HEK293 (cell line): ENCODE data around the gene RNF222.

ENCODE experiments used
- CTCF ChIA-PET: fragments of 350-600 bp; formaldehyde crosslinking; extraction: SDS; loops from one replicate; lab custom pipeline; 2021; ENCODE audit warnings: antibody characterized with exemption; lab: Yijun Ruan, JAX
- POLR2A ChIA-PET: fragments of 300-600 bp; formaldehyde crosslinking; extraction: SDS; loops from one replicate; lab custom pipeline; 2020; ENCODE audit warnings: antibody characterized with exemption, inconsistent platforms; lab: Yijun Ruan, JAX
- H3K27ac ChIP-seq: fragments of 200-500 bp; sonication (Bioruptor generic); 2 replicates; pipeline ENCODE4 v1.5.1; 2014; ENCODE audit warnings: low read depth, low read length, control low read depth, inconsistent platforms; ENCODE audit errors: extremely low read depth
- H3K36me3 ChIP-seq, 2 experiments: fragments of 200-500 bp in 1 of 2; sonication (Bioruptor generic) in 1 of 2; 1 replicate in 1 of 2; 2 replicates in 1 of 2; pipeline ENCODE4 v1.5.1; 2014 to 2017; ENCODE audit warnings: inconsistent platforms in 2 of 2, low read length in 2 of 2; ENCODE audit not compliant: control insufficient read depth in 2 of 2, insufficient read depth in 1 of 2
- H3K4me1 ChIP-seq: fragments of 200-500 bp; sonication (Bioruptor generic); 2 replicates; pipeline ENCODE4 v1.5.1; 2014; ENCODE audit warnings: mild to moderate bottlenecking, low read length, inconsistent platforms; ENCODE audit not compliant: control insufficient read depth, insufficient read depth
- H3K4me3 ChIP-seq: 2 replicates; pipeline ENCODE4 v1.5.1; 2011; ENCODE audit warnings: low read depth, mild to moderate bottlenecking, control low read depth, low read length, moderate library complexity
- H3K9me3 ChIP-seq: fragments of 200-500 bp; sonication (Bioruptor generic); 2 replicates; pipeline ENCODE4 v1.5.1; 2014; ENCODE audit warnings: low read depth, low read length, inconsistent platforms; ENCODE audit not compliant: control insufficient read depth, insufficient read depth
- CTCF ChIP-seq: fragments of 450-650 bp; formaldehyde crosslinking; IDR thresholded peaks from 2 replicates; pipeline ENCODE4 v1.5.1; 2016; ENCODE audit warnings: missing biosample characterization, missing genetic modification characterization
- GLIS1 ChIP-seq: fragments of 450-650 bp; formaldehyde crosslinking; IDR thresholded peaks from 2 replicates; pipeline ENCODE4 v1.5.1; 2016; ENCODE audit warnings: missing biosample characterization, missing genetic modification characterization
- HOXC10 ChIP-seq: sonication (generic); formaldehyde crosslinking; IDR thresholded peaks from 2 replicates; pipeline ENCODE4 v1.8.1; 2023; ENCODE audit warnings: mild to moderate bottlenecking, missing genetic modification reagents
- OSR2 ChIP-seq: fragments of 450-650 bp; formaldehyde crosslinking; IDR thresholded peaks from 2 replicates; pipeline ENCODE4 v1.5.1; 2016; ENCODE audit warnings: missing biosample characterization, missing genetic modification characterization
- REST ChIP-seq: fragments of 450-650 bp; formaldehyde crosslinking; IDR thresholded peaks from 2 replicates; pipeline ENCODE4 v1.5.1; 2016; ENCODE audit warnings: missing biosample characterization, missing genetic modification characterization
- WT1 ChIP-seq: fragments of 450-650 bp; formaldehyde crosslinking; IDR thresholded peaks from 2 replicates; pipeline ENCODE4 v1.5.1; 2016; ENCODE audit warnings: missing biosample characterization, missing genetic modification characterization
- YY2 ChIP-seq: fragments of 450-650 bp; formaldehyde crosslinking; IDR thresholded peaks from 2 replicates; pipeline ENCODE4 v1.5.1; 2016; ENCODE audit warnings: missing biosample characterization, missing genetic modification characterization
- ZBTB11 ChIP-seq: fragments of 450-650 bp; formaldehyde crosslinking; conservative IDR thresholded peaks from 2 replicates; pipeline ENCODE4 v1.5.1; 2016; ENCODE audit warnings: low read depth, missing biosample characterization, missing genetic modification characterization
- ZBTB26 ChIP-seq: fragments of 450-650 bp; formaldehyde crosslinking; optimal IDR thresholded peaks from 2 replicates; pipeline ENCODE3; 2016; ENCODE audit warnings: missing biosample characterization, mild to moderate bottlenecking, missing genetic modification characterization
- ZBTB48 ChIP-seq: fragments of 450-650 bp; formaldehyde crosslinking; IDR thresholded peaks from 2 replicates; pipeline ENCODE4 v1.5.1; 2016; ENCODE audit warnings: missing biosample characterization, missing genetic modification characterization
- ZBTB49 ChIP-seq: fragments of 450-650 bp; formaldehyde crosslinking; IDR thresholded peaks from 2 replicates; pipeline ENCODE4 v1.5.1; 2016; ENCODE audit warnings: missing biosample characterization, missing genetic modification characterization, low read depth
- ZFHX2 ChIP-seq: fragments of 450-650 bp; formaldehyde crosslinking; conservative IDR thresholded peaks from 2 replicates; pipeline ENCODE4 v1.5.1; 2016; ENCODE audit warnings: missing biosample characterization, missing genetic modification characterization
- ZFP69B ChIP-seq: fragments of 450-650 bp; formaldehyde crosslinking; IDR thresholded peaks from 2 replicates; pipeline ENCODE4 v1.5.1; 2016; ENCODE audit warnings: missing biosample characterization, missing genetic modification characterization
- ZIC2 ChIP-seq: fragments of 450-650 bp; formaldehyde crosslinking; IDR thresholded peaks from 2 replicates; pipeline ENCODE4 v1.5.1; 2016; ENCODE audit warnings: missing biosample characterization, missing genetic modification characterization
- ZNF10 ChIP-seq: fragments of 450-650 bp; formaldehyde crosslinking; IDR thresholded peaks from 2 replicates; pipeline ENCODE4 v1.5.1; 2017; ENCODE audit warnings: missing biosample characterization, missing genetic modification characterization
- ZNF18 ChIP-seq: fragments of 450-650 bp; formaldehyde crosslinking; IDR thresholded peaks from 2 replicates; pipeline ENCODE4 v1.5.1; 2016; ENCODE audit warnings: missing biosample characterization, missing genetic modification characterization
- ZSCAN30 ChIP-seq: fragments of 450-650 bp; IDR thresholded peaks from 2 replicates; pipeline ENCODE4 v1.5.1; 2018; ENCODE audit warnings: missing biosample characterization, mild to moderate bottlenecking, missing genetic modification characterization, moderate library complexity
- ZXDB ChIP-seq: fragments of 450-650 bp; formaldehyde crosslinking; IDR thresholded peaks from 2 replicates; pipeline ENCODE4 v1.5.1; 2016; ENCODE audit warnings: missing biosample characterization, missing genetic modification characterization

RNF222 gene

GRCh38 chr17:8384801-8385378, 12.7 kb downstream of the RNF222 start:
- Histone ChIP-seq H3K4me3 (no peak overlapping the region), H3K9me3 (no peaks in the 10 kb centered on the region), H3K27ac (no peak overlapping the region), H3K4me1 (peaks cover 13% of the 10 kb centered on the region), H3K36me3 (peaks cover 19 to 25% of the 10 kb centered on the region in 2 experiments)
- TF ChIP-seq REST (no peak), ZNF18 (tag by site-specific recombination) (0 out of 2 replicates have a peak, but pooled peaks have one; percentile 19), OSR2 (tag by site-specific recombination) (no peak), WT1 (tag by site-specific recombination) (no peak)
- ChIA-PET POLR2A (interaction anchor here (1.0 to 2.6 kb wide), 4 partner anchors 22 to 246 kb away, joined by 3 to 24 read pairs (median 6); partner anchors contain the start of genes CTC1, MYH10 and NDEL1), CTCF (interaction anchor here (1.0 to 2.6 kb wide), 4 partner anchors 9 to 402 kb away, joined by 3 to 20 read pairs (median 5); partner anchors contain the start of gene KRABD2)

GRCh38 chr17:8383143-8383822, 14.3 kb downstream of the RNF222 start, which contains the start of gene RPL26:
RPL26 (minus strand) TSS chr17:8383193; CDS start chr17:8382310, 883 bp downstream.
- ChIA-PET CTCF (interaction anchor here (0.6 to 2.6 kb wide), 29 partner anchors 8 to 593 kb away, joined by 3 to 20 read pairs (median 4); partner anchors contain the start of genes CTC1, HES7 and PFAS), POLR2A (interaction anchor here (0.5 to 2.6 kb wide), 15 partner anchors 10 to 764 kb away, joined by 3 to 24 read pairs (median 4); partner anchors contain the start of genes MYH10, NDEL1 and SLC25A35)
- Histone ChIP-seq H3K36me3 (peaks cover 36 to 42% of the 10 kb centered on the region in 2 experiments), H3K4me1 (peaks cover 13% of the 10 kb centered on the region), H3K9me3 (no peaks in the 10 kb centered on the region), H3K27ac (peak within 1 kb of the TSS; percentile 97), H3K4me3 (peak within 1 kb of the TSS; percentile 90)
- TF ChIP-seq GLIS1 (tag by site-specific recombination) (peak; percentile 73), ZFHX2 (peak; percentile 95), ZIC2 (tag by site-specific recombination) (peak; percentile 42), ZSCAN30 (peak; percentile 16; the same call in 1 of the 2 replicates), HOXC10 (0 out of 2 replicates have a peak, but pooled peaks have one; percentile 74), ZNF10 (tag by site-specific recombination) (peak; percentile 76), ZBTB48 (peak; percentile 57; the same call in 1 of the 2 replicates), ZXDB (tag by site-specific recombination) (peak; percentile 54), ZBTB11 (tag by site-specific recombination) (peak; percentile 79), CTCF (tag by site-specific recombination) (peak; percentile 98), ZBTB26 (peak; percentile 67), ZFP69B (tag by site-specific recombination) (peak; percentile 51; the same call in 1 of the 2 replicates), YY2 (tag by site-specific recombination) (peak; percentile 71; the same call in 1 of the 2 replicates), ZBTB49 (tag by site-specific recombination) (no peak)
